Measurements from ENCODE around the gene KRT1. TPM values are rescaled to one million over a fixed set of nuclear protein-coding genes. Genes with fewer than 3 reads are reported as not detected.

Gene KRT1
- total and polyA plus RNA-seq, 2 donors (not counting 1 experiment from before 2014, with no cell fraction given), result not detected

- H3K27me3 ChIP-seq (ENCODE audit: control insufficient read depth, insufficient read depth, low read length), result peaks cover 6% of the 10 kb centered on the region
Observed at GRCh38 chr12:52685406-52685890, 5.2 kb upstream of the KRT1 start.

GRCh38 chr12:52684431-52684830 lies 4.2 kb upstream of the KRT1 start:
- no peaks in the 10 kb centered on the region for H3K79me2 ChIP-seq (ENCODE audit: control insufficient read depth, insufficient read depth, low read length)
- no peak overlapping the region for H3K27ac ChIP-seq (ENCODE audit: insufficient read depth, low read length)
- no peak overlapping the region for H3K9ac ChIP-seq (ENCODE audit: insufficient read depth, low read length)
- no peak overlapping the region for H3K4me2 ChIP-seq (ENCODE audit: extremely low read depth, insufficient read depth, low read length)
- TF ChIP-seq CTCF (conservative IDR thresholded peaks at IDR 0.05 in 1 of 2, IDR thresholded peaks at IDR 0.05 in 1 of 2; ENCODE audit: low read depth in 1 of 2, low read length in 2 of 2), result no peak
- TF ChIP-seq EZH2 (IDR thresholded peaks at IDR 0.05; ENCODE audit: low read length, missing control alignments), result no peak
- no peaks in the 10 kb centered on the region for H3K9me3 ChIP-seq (ENCODE audit: control insufficient read depth, insufficient read depth, low read depth, low read length)
- DNase-seq (ENCODE audit: low read depth in 2 of 2), result no peak
- no peak overlapping the region for H3K4me3 ChIP-seq (replicated peaks in 1 of 4; ENCODE audit: control extremely low read depth in 1 of 4, insufficient read depth in 1 of 4, low read depth in 3 of 4, low read length in 4 of 4)
- H3K36me3 ChIP-seq (ENCODE audit: control insufficient read depth, insufficient read depth, low read length), result no peaks in the 10 kb centered on the region
- no peaks in the 10 kb centered on the region for H4K20me1 ChIP-seq (ENCODE audit: control insufficient read depth, extremely low read depth, insufficient read depth, low read length)
- no peak overlapping the region for H2AFZ ChIP-seq (ENCODE audit: low read length)
- H3K27me3 ChIP-seq (ENCODE audit: control insufficient read depth, insufficient read depth, low read length), result peaks cover 2% of the 10 kb centered on the region
- H3K4me1 ChIP-seq (ENCODE audit: control insufficient read depth, extremely low read depth, insufficient read depth, low read length), result no peaks in the 10 kb centered on the region

More at GRCh38 chr12:52685406-52685890, 5.2 kb upstream of the KRT1 start:
- Histone ChIP-seq H3K27ac (ENCODE audit: insufficient read depth, low read length) (no peak overlapping the region), H3K4me2 (ENCODE audit: extremely low read depth, insufficient read depth, low read length) (no peak overlapping the region), H3K9me3 (ENCODE audit: control insufficient read depth, insufficient read depth, low read depth, low read length) (no peaks in the 10 kb centered on the region), H2AFZ (ENCODE audit: low read length) (no peak overlapping the region), H3K9ac (ENCODE audit: insufficient read depth, low read length) (no peak overlapping the region), H3K4me1 (ENCODE audit: control insufficient read depth, extremely low read depth, insufficient read depth, low read length) (no peaks in the 10 kb centered on the region), H3K36me3 (ENCODE audit: control insufficient read depth, insufficient read depth, low read length) (no peaks in the 10 kb centered on the region), H3K4me3 (replicated peaks in 1 of 4; ENCODE audit: control extremely low read depth in 1 of 4, insufficient read depth in 1 of 4, low read depth in 3 of 4, low read length in 4 of 4) (no peak overlapping the region), H4K20me1 (ENCODE audit: control insufficient read depth, extremely low read depth, insufficient read depth, low read length) (no peaks in the 10 kb centered on the region), H3K79me2 (ENCODE audit: control insufficient read depth, insufficient read depth, low read length) (no peaks in the 10 kb centered on the region)
- TF ChIP-seq EZH2 (IDR thresholded peaks at IDR 0.05; ENCODE audit: low read length, missing control alignments), result no peak
- no peak for TF ChIP-seq CTCF (conservative IDR thresholded peaks at IDR 0.05 in 1 of 2, IDR thresholded peaks at IDR 0.05 in 1 of 2; ENCODE audit: low read depth in 1 of 2, low read length in 2 of 2)
- DNase-seq (ENCODE audit: low read depth in 2 of 2), result no peak

- no peaks in the 10 kb centered on the region for H3K79me2 ChIP-seq (ENCODE audit: control insufficient read depth, insufficient read depth, low read length)
- H4K20me1 ChIP-seq (ENCODE audit: control insufficient read depth, extremely low read depth, insufficient read depth, low read length), result no peaks in the 10 kb centered on the region
- no peaks in the 10 kb centered on the region for H3K36me3 ChIP-seq (ENCODE audit: control insufficient read depth, insufficient read depth, low read length)
- H3K27me3 ChIP-seq (ENCODE audit: control insufficient read depth, insufficient read depth, low read length), result peaks cover 2% of the 10 kb centered on the region
- H3K4me3 ChIP-seq (replicated peaks in 1 of 4; ENCODE audit: control extremely low read depth in 1 of 4, insufficient read depth in 1 of 4, low read depth in 3 of 4, low read length in 4 of 4), result no peak overlapping the region
- no peak overlapping the region for H3K27ac ChIP-seq (ENCODE audit: insufficient read depth, low read length)
- no peaks in the 10 kb centered on the region for H3K4me1 ChIP-seq (ENCODE audit: control insufficient read depth, extremely low read depth, insufficient read depth, low read length)
- no peaks in the 10 kb centered on the region for H3K9me3 ChIP-seq (ENCODE audit: control insufficient read depth, insufficient read depth, low read depth, low read length)
- DNase-seq (ENCODE audit: low read depth in 2 of 2), result no peak
- H3K9ac ChIP-seq (ENCODE audit: insufficient read depth, low read length), result no peak overlapping the region
- TF ChIP-seq EZH2 (IDR thresholded peaks at IDR 0.05; ENCODE audit: low read length, missing control alignments) (no peak), CTCF (conservative IDR thresholded peaks at IDR 0.05 in 1 of 2, IDR thresholded peaks at IDR 0.05 in 1 of 2; ENCODE audit: low read depth in 1 of 2, low read length in 2 of 2) (no peak)
- no peak overlapping the region for H2AFZ ChIP-seq (ENCODE audit: low read length)
- no peak overlapping the region for H3K4me2 ChIP-seq (ENCODE audit: extremely low read depth, insufficient read depth, low read length)
Observed at GRCh38 chr12:52683575-52684300, 3.5 kb upstream of the KRT1 start.

Measured in fibroblast of lung (primary cell).